ENCODE results near the gene ARAP3. TPM values are rescaled to one million over a fixed set of nuclear protein-coding genes. Genes with fewer than 3 reads are reported as not detected.

The ARAP3 gene
- total and polyA plus RNA-seq, 2 donors (not counting 3 experiments of a cell fraction or from before 2014, with no cell fraction given) = 60.6 to 136 TPM

DNA sequence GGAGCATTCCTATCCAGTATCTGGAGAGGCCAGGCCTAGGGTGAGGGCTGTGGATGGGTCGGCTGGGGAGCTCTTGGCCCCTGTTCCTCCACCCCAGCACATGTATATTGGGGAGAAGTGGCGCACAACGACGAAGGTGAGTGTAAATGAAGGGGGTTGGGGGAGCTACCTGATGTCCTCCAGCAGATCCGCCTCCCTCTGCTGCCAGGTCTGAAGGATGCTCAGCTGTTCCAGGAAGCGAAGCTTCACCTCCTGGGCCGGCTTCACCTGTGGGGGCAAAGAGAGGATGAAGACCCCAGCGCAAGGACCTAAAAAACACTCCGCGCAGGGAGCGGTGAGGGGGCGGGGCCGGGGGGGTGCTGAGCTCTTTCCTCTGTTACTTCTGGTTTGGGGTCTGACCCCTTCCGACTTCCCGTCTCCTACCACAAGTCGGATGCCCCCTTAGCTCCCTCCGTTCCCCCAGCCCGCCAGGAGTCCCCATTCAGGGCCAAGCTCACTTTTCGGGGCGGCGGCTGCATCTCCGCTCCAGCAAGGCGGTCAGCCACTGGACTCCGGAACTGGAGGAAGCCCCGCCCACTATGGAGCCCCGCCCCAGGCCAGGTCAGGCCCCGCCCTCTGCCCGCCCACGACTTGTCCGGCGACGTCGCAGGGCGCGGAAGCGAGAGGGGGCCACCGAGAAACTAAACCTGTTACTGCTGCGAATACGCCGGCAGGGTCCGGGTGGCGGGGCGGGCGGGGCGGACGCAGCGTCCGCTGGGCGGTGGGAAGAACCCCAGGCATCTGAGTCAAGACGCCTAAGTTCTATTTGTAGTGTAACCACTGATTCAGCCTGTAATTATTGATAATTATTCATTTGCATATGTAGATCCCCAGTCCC lies 30.9 kb downstream of the ARAP3 start, which contains the start of gene FCHSD1:
Gene FCHSD1 (minus strand): TSS at position 568 of the 877 bp plus-strand sequence. CDS start 50 bp downstream, at position 518.
- intact Hi-C loops (cut with micrococcal nuclease) = loop anchor here (1.0 kb wide), 1 partner anchor 59 kb away; no protein-coding TSS in a partner anchor
- peaks cover 9% of the 10 kb centered on the region for H3K4me1 ChIP-seq (ENCODE audit: control insufficient read depth, extremely low read depth, insufficient read depth, low read length)
- no peaks in the 10 kb centered on the region for H4K20me1 ChIP-seq (replicated peaks; ENCODE audit: control insufficient read depth, extremely low read depth, insufficient read depth, low read length)
- dilution Hi-C loops (cut with MboI; ENCODE audit: extremely low pct_ligation_motif_present, low sequenced_read_pairs) = no loop called here
- ChIA-PET POLR2A (interaction anchor here (0.7 kb wide), 1 partner anchor 177 kb away, joined by 7 read pairs; no protein-coding TSS in a partner anchor), CTCF (interaction anchor here (0.7 to 2.2 kb wide), 7 partner anchors 10 to 137 kb away, joined by 3 to 16 read pairs (median 4); partner anchors contain the start of genes DIAPH1, HDAC3 and RELL2)
- DNase-seq (ENCODE audit: low read depth, low spot score) = peak; percentile 89
- H3K9me3 ChIP-seq (replicated peaks; ENCODE audit: control insufficient read depth, insufficient read depth, low read length) = no peaks in the 10 kb centered on the region
- H3K27ac ChIP-seq (ENCODE audit: insufficient read depth, low read depth, low read length) = no peak within 1 kb of the TSS
- H3K9ac ChIP-seq (replicated peaks; ENCODE audit: extremely low read depth, insufficient read depth, low read length) = peak within 1 kb of the TSS; percentile 48
- H3K4me3 ChIP-seq (replicated peaks in 1 of 3; ENCODE audit: insufficient read depth in 1 of 3, low read depth in 1 of 3, low read length in 3 of 3) = peak within 1 kb of the TSS; percentile 27 to 57 (median 53)
- H3K9me1 ChIP-seq (replicated peaks; ENCODE audit: control insufficient read depth, extremely low read depth, insufficient read depth, low read length) = no peaks in the 10 kb centered on the region
- peak within 1 kb of the TSS; percentile 76 for H2AFZ ChIP-seq (ENCODE audit: low read depth, low read length)
- peak within 1 kb of the TSS; percentile 58 for H3K4me2 ChIP-seq (ENCODE audit: insufficient read depth, low read length)
- TF ChIP-seq GATA2 (IDR thresholded peaks at IDR 0.05; ENCODE audit: insufficient read depth, insufficient read length, low read depth, low read length) (no peak), EZH2 (IDR thresholded peaks at IDR 0.05; ENCODE audit: borderline replicate concordance, low read depth, low read length, severe bottlenecking) (no peak), POLR2AphosphoS5 (IDR thresholded peaks at IDR 0.05; ENCODE audit: insufficient read depth, low read depth, low read length) (peak; percentile 41), FOS (IDR thresholded peaks at IDR 0.05; ENCODE audit: borderline replicate concordance, insufficient read depth, low read length) (no peak)
- H3K79me2 ChIP-seq (ENCODE audit: control insufficient read depth, insufficient read depth, low read length) = no peaks in the 10 kb centered on the region
- FAIRE-seq = peak; percentile 90
- no peaks in the 10 kb centered on the region for H3K27me3 ChIP-seq (ENCODE audit: control insufficient read depth in 2 of 2, insufficient read depth in 2 of 2, low read length in 2 of 2)
- BruUV-seq (replicated peaks) = no TSS peak
- H3K36me3 ChIP-seq (ENCODE audit: control insufficient read depth in 2 of 2, extremely low read depth in 1 of 2, insufficient read depth in 2 of 2, low read length in 2 of 2) = peaks cover 12 to 24% of the 10 kb centered on the region in 2 experiments

- H3K4me1 ChIP-seq (ENCODE audit: control insufficient read depth, extremely low read depth, insufficient read depth, low read length) = peaks cover 9% of the 10 kb centered on the region
- H3K79me2 ChIP-seq (ENCODE audit: control insufficient read depth, insufficient read depth, low read length) = no peaks in the 10 kb centered on the region
- no peak overlapping the region for H3K4me2 ChIP-seq (ENCODE audit: insufficient read depth, low read length)
- no peaks in the 10 kb centered on the region for H3K9me1 ChIP-seq (replicated peaks; ENCODE audit: control insufficient read depth, extremely low read depth, insufficient read depth, low read length)
- peaks cover 10 to 18% of the 10 kb centered on the region in 2 experiments for H3K36me3 ChIP-seq (ENCODE audit: control insufficient read depth in 2 of 2, extremely low read depth in 1 of 2, insufficient read depth in 2 of 2, low read length in 2 of 2)
- no peak overlapping the region for H3K9ac ChIP-seq (replicated peaks; ENCODE audit: extremely low read depth, insufficient read depth, low read length)
- DNase-seq (ENCODE audit: low read depth, low spot score) = no peak
- POLR2A ChIA-PET = no interaction called here
- intact Hi-C loops (cut with micrococcal nuclease) (no loop called here), dilution Hi-C loops (cut with MboI; ENCODE audit: extremely low pct_ligation_motif_present, low sequenced_read_pairs) (no loop called here)
- H3K4me3 ChIP-seq (replicated peaks in 1 of 3; ENCODE audit: insufficient read depth in 1 of 3, low read depth in 1 of 3, low read length in 3 of 3) = no peak overlapping the region
- H2AFZ ChIP-seq (ENCODE audit: low read depth, low read length) = no peak overlapping the region
- no peaks in the 10 kb centered on the region for H3K27me3 ChIP-seq (ENCODE audit: control insufficient read depth in 2 of 2, insufficient read depth in 2 of 2, low read length in 2 of 2)
- CTCF ChIA-PET = interaction anchor here (2.9 kb wide), 1 partner anchor 58 kb away, joined by 12 read pairs; no protein-coding TSS in a partner anchor
- H3K27ac ChIP-seq (ENCODE audit: insufficient read depth, low read depth, low read length) = no peak overlapping the region
- H3K9me3 ChIP-seq (replicated peaks; ENCODE audit: control insufficient read depth, insufficient read depth, low read length) = no peaks in the 10 kb centered on the region
- no TSS peak for BruUV-seq (replicated peaks)
- no peaks in the 10 kb centered on the region for H4K20me1 ChIP-seq (replicated peaks; ENCODE audit: control insufficient read depth, extremely low read depth, insufficient read depth, low read length)
- no peak for FAIRE-seq
- TF ChIP-seq POLR2A (IDR thresholded peaks at IDR 0.05; ENCODE audit: low read depth, low read length) (no peak), JUN (IDR thresholded peaks at IDR 0.05; ENCODE audit: borderline replicate concordance, insufficient read depth, insufficient read length, low read depth) (no peak), GATA2 (IDR thresholded peaks at IDR 0.05; ENCODE audit: insufficient read depth, insufficient read length, low read depth, low read length) (no peak), MYC (IDR thresholded peaks at IDR 0.05; ENCODE audit: low read depth, low read length) (no peak), FOS (IDR thresholded peaks at IDR 0.05; ENCODE audit: borderline replicate concordance, insufficient read depth, low read length) (no peak), EZH2 (IDR thresholded peaks at IDR 0.05; ENCODE audit: borderline replicate concordance, low read depth, low read length, severe bottlenecking) (no peak), POLR2AphosphoS5 (IDR thresholded peaks at IDR 0.05; ENCODE audit: insufficient read depth, low read depth, low read length) (no peak)
- TF ChIP-seq, protein P1, sequence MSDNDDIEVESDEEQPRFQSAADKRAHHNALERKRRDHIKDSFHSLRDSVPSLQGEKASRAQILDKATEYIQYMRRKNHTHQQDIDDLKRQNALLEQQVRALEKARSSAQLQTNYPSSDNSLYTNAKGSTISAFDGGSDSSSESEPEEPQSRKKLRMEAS (IDR thresholded peaks at IDR 0.05; ENCODE audit: insufficient read depth, insufficient read length) = no peak
- TF ChIP-seq, protein P2, sequence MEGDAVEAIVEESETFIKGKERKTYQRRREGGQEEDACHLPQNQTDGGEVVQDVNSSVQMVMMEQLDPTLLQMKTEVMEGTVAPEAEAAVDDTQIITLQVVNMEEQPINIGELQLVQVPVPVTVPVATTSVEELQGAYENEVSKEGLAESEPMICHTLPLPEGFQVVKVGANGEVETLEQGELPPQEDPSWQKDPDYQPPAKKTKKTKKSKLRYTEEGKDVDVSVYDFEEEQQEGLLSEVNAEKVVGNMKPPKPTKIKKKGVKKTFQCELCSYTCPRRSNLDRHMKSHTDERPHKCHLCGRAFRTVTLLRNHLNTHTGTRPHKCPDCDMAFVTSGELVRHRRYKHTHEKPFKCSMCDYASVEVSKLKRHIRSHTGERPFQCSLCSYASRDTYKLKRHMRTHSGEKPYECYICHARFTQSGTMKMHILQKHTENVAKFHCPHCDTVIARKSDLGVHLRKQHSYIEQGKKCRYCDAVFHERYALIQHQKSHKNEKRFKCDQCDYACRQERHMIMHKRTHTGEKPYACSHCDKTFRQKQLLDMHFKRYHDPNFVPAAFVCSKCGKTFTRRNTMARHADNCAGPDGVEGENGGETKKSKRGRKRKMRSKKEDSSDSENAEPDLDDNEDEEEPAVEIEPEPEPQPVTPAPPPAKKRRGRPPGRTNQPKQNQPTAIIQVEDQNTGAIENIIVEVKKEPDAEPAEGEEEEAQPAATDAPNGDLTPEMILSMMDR (IDR thresholded peaks at IDR 0.05; ENCODE audit: extremely low read depth in 1 of 2, insufficient read depth in 1 of 2, low read depth in 1 of 2, low read length in 2 of 2) = no peak
Observed at GRCh38 chr5:141649972-141650371, 32.1 kb downstream of the ARAP3 start.

All from endothelial cell of umbilical vein (primary cell).